Tibial artery (tissue), 4 donors: ENCODE results near the gene TEDC1.

Source experiments
- DNase-seq, 2 donors: peaks; one replicate each; pipeline ENCODE4 v3.0.0-alpha.2; 2019
- H3K27ac ChIP-seq, 2 donors: fragments of 200-600 bp; sonication (generic) in 1 of 2; 1 replicate in 1 of 2; 2 replicates in 1 of 2; pipeline ENCODE4 v1.5.1; 2018 to 2019; ENCODE audit warnings: mild to moderate bottlenecking in 1 of 2
- H3K27me3 ChIP-seq, 2 donors: fragments of 200-600 bp; sonication (generic) in 1 of 2; one replicate each; pipeline versions ENCODE4 v1.5.1 to v1.6.0; 2016 to 2019
- H3K36me3 ChIP-seq, 3 donors: fragments of 200-600 bp; sonication (generic) in 2 of 3; one replicate each; pipeline ENCODE4 v1.5.1; 2016 to 2019; ENCODE audit warnings: mild to moderate bottlenecking in 2 of 3
- H3K4me1 ChIP-seq, 4 donors: fragments of 200-600 bp; sonication (generic) in 2 of 4; 1 replicate in 3 of 4; 2 replicates in 1 of 4; pipeline ENCODE4 v1.5.1; 2016 to 2019
- H3K4me3 ChIP-seq, 2 donors: fragments of 200-600 bp; sonication (generic) in 1 of 2; 1 replicate in 1 of 2; 2 replicates in 1 of 2; pipeline ENCODE4 v1.5.1; 2018 to 2019; ENCODE audit warnings: mild to moderate bottlenecking in 2 of 2
- H3K9me3 ChIP-seq, 3 donors: fragments of 200-600 bp; sonication (generic) in 1 of 3; one replicate each; pipeline ENCODE4 v1.5.1; 2016 to 2019
- CTCF ChIP-seq, 2 experiments: fragments of 200-600 bp in 1 of 2; fragments of 450-650 bp in 1 of 2; IDR thresholded peaks; one replicate each; pipeline ENCODE4 v1.5.1; 2017 to 2019; ENCODE audit warnings: antibody characterized with exemption in 2 of 2, mild to moderate bottlenecking in 1 of 2, moderate library complexity in 1 of 2
- intact Hi-C: fragments of 100-400 bp; cut with DNase I; formaldehyde crosslinking; loops from one replicate; pipeline ENCODE4 v1.15.0; 2023; ENCODE audit warnings: low total_unique reads

Gene TEDC1

DNA sequence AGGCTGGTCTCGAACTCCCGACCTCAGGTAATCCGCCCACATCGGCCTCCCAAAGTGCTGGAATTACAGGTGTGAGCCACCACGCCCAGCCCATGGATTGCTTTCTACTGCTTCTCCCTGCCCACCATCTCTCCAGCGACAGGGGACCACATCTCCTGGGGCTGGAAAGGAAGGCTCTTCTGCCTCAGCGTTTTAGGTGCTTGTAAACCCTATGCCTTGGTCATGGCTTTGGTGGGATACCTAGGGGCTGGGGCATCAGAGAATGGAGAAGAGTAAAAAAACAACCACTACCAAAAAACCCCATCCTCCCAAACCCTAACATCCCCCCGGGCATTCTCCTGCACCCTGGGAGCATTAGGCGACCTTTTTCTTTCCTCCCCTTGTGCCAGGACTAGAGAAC is 34.3 kb downstream of the TEDC1 start:
- intact Hi-C loops, result loop anchor here (5.0 kb wide), 2 partner anchors 33 to 78 kb away; partner anchors contain the start of gene TEDC1
- Histone ChIP-seq H3K4me3 (no peak overlapping the region), H3K9me3 (no peaks in the 10 kb centered on the region), H3K36me3 (peaks cover 0 to 8% (median 4%) of the 10 kb centered on the region in 3 donors), H3K27me3 (peaks cover 0 to 39% of the 10 kb centered on the region in 2 donors), H3K4me1 (peaks cover 0 to 39% (median 33%) of the 10 kb centered on the region in 4 donors), H3K27ac (no peak overlapping the region)
- TF ChIP-seq CTCF (IDR thresholded peaks at IDR 0.05), result no peak
- no peak for DNase-seq

- Histone ChIP-seq H3K27me3 (peaks cover 0 to 47% of the 10 kb centered on the region in 2 donors), H3K27ac (peak within 1 kb of the TSS; percentile 26 to 41)
- intact Hi-C loops, result loop anchor here (5.0 kb wide), 2 partner anchors 34 to 79 kb away; partner anchors contain the start of gene TEDC1
These were observed 35.1 kb downstream of the TEDC1 start, which contains the start of gene TMEM121 for GRCh38 chr14:105525861-105526775. Gene TMEM121, plus strand, starts transcription at chr14:105526583. Its CDS starts 2,252 bp downstream, at chr14:105528835.

DNA sequence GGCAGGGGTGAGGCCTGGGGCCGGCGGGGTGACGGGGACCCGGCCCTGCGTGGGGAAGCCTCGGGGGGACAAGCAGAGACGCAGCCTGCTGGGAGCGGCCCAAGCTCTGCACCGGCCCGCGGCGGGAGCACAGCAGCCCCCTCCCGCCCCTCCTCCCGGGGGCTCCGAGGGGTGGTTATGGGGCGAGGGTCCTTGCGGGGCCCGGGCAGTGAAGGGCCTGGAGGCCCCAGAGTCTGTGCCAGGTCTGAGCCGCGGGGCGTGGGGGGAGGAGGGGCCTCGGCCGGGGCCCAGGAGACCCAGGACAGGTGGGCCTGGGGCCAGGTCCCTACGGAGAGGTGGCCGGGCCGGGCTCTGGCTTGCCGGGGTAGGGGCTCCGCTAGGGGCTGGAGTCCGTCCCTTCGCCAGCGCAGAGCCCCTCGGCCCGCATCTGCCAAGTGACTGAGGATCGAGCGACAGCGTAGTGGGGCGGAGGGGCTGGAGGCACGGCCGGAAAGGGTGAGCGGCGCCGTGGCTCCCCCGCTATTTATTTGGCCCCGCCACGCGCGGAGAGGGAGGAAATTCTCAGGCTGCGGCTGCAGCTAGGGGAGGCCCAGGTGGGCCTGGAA is 35.8 kb downstream of the TEDC1 start:
- TF ChIP-seq CTCF (IDR thresholded peaks at IDR 0.05), result no peak
- peak in 1 of 2 donors; percentile 65 for DNase-seq
- peaks cover 0 to 39% (median 33%) of the 10 kb centered on the region in 4 donors for H3K4me1 ChIP-seq
- peak overlapping the region; percentile 26 to 37 for H3K27ac ChIP-seq
- H3K36me3 ChIP-seq, result peaks cover 0 to 8% (median 4%) of the 10 kb centered on the region in 3 donors
- intact Hi-C loops, result loop anchor here (5.0 kb wide), 2 partner anchors 35 to 80 kb away; partner anchors contain the start of gene TEDC1
- H3K4me3 ChIP-seq, result peak overlapping the region; percentile 54 to 67
- no peaks in the 10 kb centered on the region for H3K9me3 ChIP-seq
- peaks cover 0 to 48% of the 10 kb centered on the region in 2 donors for H3K27me3 ChIP-seq

More at GRCh38 chr14:105525861-105526775, 35.1 kb downstream of the TEDC1 start, which contains the start of gene TMEM121:
- peak in 1 of 2 donors; percentile 64 for DNase-seq
- Histone ChIP-seq H3K4me1 (peaks cover 0 to 39% (median 33%) of the 10 kb centered on the region in 4 donors), H3K9me3 (no peaks in the 10 kb centered on the region), H3K4me3 (peak within 1 kb of the TSS; percentile 54 to 67), H3K36me3 (peaks cover 0 to 8% (median 4%) of the 10 kb centered on the region in 3 donors)
- TF ChIP-seq CTCF (IDR thresholded peaks at IDR 0.05), result no peak

- peak overlapping the region; percentile 26 to 37 for H3K27ac ChIP-seq
- DNase-seq, result peak in 1 of 2 donors; percentile 64
- H3K27me3 ChIP-seq, result peaks cover 0 to 46% of the 10 kb centered on the region in 2 donors
- intact Hi-C loops, result loop anchor here (5.0 kb wide), 2 partner anchors 35 to 80 kb away; partner anchors contain the start of gene TEDC1
- H3K36me3 ChIP-seq, result peaks cover 0 to 8% (median 4%) of the 10 kb centered on the region in 3 donors
- no peaks in the 10 kb centered on the region for H3K9me3 ChIP-seq
- peak overlapping the region; percentile 54 to 67 for H3K4me3 ChIP-seq
- H3K4me1 ChIP-seq, result peaks cover 0 to 39% (median 33%) of the 10 kb centered on the region in 4 donors
- TF ChIP-seq CTCF (IDR thresholded peaks at IDR 0.05), result no peak
These were observed 36.4 kb downstream of the TEDC1 start for GRCh38 chr14:105527381-105527825.
